Stomach (tissue), 4 donors: ENCODE results near the gene DLG2.

Experiments used
- CTCF ChIP-seq, 7 experiments: fragments of 450-650 bp in 4 of 7; fragments of 200-600 bp in 3 of 7; sonication (generic) in 3 of 7; IDR thresholded peaks; one replicate each; pipeline ENCODE4 v1.5.1; 2016 to 2019; ENCODE audit warnings: antibody characterized with exemption in 7 of 7, control low read depth in 2 of 7, mild to moderate bottlenecking in 1 of 7
- POLR2A ChIP-seq, 4 donors: fragments of 450-650 bp; IDR thresholded peaks; one replicate each; pipeline ENCODE4 v1.6.1; 2016; ENCODE audit warnings: antibody characterized with exemption in 4 of 4, control low read depth in 2 of 4, mild to moderate bottlenecking in 1 of 4, moderate library complexity in 1 of 4

GRCh38 chr11:85626496-85626895 lies 648 bp downstream of the DLG2 start:
- no peak for TF ChIP-seq POLR2A (IDR thresholded peaks at IDR 0.05)
- no peak for TF ChIP-seq CTCF (IDR thresholded peaks at IDR 0.05)
